Choroid plexus epithelial cell (primary cell): ENCODE measurements around the gene KCTD5.

Source experiments
- DNase-seq: peaks from one replicate; pipeline ENCODE4 v3.0.0-alpha.2; 2010; ENCODE audit warnings: low read depth
- H3K4me3 ChIP-seq: 2 replicates; pipeline ENCODE4 v1.5.1; 2011; ENCODE audit warnings: low read depth, mild to moderate bottlenecking, control low read depth, low read length, moderate library complexity
- CTCF ChIP-seq: conservative IDR thresholded peaks from 2 replicates; pipeline ENCODE4 v1.5.1; 2011; ENCODE audit warnings: low read depth, mild to moderate bottlenecking, control low read depth, inconsistent platforms, low read length, moderate library complexity

The KCTD5 gene

GRCh38 chr16:2724816-2725348 lies 42.6 kb downstream of the KCTD5 start:
- no peak overlapping the region for H3K4me3 ChIP-seq
- no peak for DNase-seq
- TF ChIP-seq CTCF = no peak

GRCh38 chr16:2726923-2727322 lies 44.6 kb downstream of the KCTD5 start:
- no peak for TF ChIP-seq CTCF

GRCh38 chr16:2728034-2728433 lies 45.7 kb downstream of the KCTD5 start:
- no peak overlapping the region for H3K4me3 ChIP-seq
- no peak for DNase-seq
- TF ChIP-seq CTCF = no peak

More at GRCh38 chr16:2726923-2727322, 44.6 kb downstream of the KCTD5 start:
- no peak overlapping the region for H3K4me3 ChIP-seq
- no peak for DNase-seq

- no peak for DNase-seq
- TF ChIP-seq CTCF = no peak
- no peak overlapping the region for H3K4me3 ChIP-seq
Observed at GRCh38 chr16:2734844-2735515, 52.7 kb downstream of the KCTD5 start.

GRCh38 chr16:2736476-2737237 lies 54.3 kb downstream of the KCTD5 start:
- no peak for TF ChIP-seq CTCF
- DNase-seq = no peak
- no peak overlapping the region for H3K4me3 ChIP-seq

- no peak for DNase-seq
- TF ChIP-seq CTCF = no peak
- H3K4me3 ChIP-seq = no peak overlapping the region
Observed at GRCh38 chr16:2737238-2737605, 54.9 kb downstream of the KCTD5 start.
